ENCODE measurements around the gene HBA1. TPM values are rescaled to one million over a fixed set of nuclear protein-coding genes. Genes with fewer than 3 reads are reported as not detected.
"Not testable (repeated sequence)": the region's sequence is repeated elsewhere in the genome, so short reads cannot be mapped to it uniquely, and the experiment has no call there.

The HBA1 gene
- total RNA-seq, 1 donor from 2014 or later = 357 TPM

DNA sequence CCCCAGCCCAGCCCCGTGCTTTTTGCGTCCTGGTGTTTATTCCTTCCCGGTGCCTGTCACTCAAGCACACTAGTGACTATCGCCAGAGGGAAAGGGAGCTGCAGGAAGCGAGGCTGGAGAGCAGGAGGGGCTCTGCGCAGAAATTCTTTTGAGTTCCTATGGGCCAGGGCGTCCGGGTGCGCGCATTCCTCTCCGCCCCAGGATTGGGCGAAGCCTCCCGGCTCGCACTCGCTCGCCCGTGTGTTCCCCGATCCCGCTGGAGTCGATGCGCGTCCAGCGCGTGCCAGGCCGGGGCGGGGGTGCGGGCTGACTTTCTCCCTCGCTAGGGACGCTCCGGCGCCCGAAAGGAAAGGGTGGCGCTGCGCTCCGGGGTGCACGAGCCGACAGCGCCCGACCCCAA is 474 bp upstream of the HBA1 start:
- DNase-seq = not testable (repeated sequence)

DNA sequence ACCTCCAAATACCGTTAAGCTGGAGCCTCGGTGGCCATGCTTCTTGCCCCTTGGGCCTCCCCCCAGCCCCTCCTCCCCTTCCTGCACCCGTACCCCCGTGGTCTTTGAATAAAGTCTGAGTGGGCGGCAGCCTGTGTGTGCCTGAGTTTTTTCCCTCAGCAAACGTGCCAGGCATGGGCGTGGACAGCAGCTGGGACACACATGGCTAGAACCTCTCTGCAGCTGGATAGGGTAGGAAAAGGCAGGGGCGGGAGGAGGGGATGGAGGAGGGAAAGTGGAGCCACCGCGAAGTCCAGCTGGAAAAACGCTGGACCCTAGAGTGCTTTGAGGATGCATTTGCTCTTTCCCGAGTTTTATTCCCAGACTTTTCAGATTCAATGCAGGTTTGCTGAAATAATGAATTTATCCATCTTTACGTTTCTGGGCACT is 928 bp downstream of the HBA1 start:
- peak; percentile 79 for DNase-seq

DNA sequence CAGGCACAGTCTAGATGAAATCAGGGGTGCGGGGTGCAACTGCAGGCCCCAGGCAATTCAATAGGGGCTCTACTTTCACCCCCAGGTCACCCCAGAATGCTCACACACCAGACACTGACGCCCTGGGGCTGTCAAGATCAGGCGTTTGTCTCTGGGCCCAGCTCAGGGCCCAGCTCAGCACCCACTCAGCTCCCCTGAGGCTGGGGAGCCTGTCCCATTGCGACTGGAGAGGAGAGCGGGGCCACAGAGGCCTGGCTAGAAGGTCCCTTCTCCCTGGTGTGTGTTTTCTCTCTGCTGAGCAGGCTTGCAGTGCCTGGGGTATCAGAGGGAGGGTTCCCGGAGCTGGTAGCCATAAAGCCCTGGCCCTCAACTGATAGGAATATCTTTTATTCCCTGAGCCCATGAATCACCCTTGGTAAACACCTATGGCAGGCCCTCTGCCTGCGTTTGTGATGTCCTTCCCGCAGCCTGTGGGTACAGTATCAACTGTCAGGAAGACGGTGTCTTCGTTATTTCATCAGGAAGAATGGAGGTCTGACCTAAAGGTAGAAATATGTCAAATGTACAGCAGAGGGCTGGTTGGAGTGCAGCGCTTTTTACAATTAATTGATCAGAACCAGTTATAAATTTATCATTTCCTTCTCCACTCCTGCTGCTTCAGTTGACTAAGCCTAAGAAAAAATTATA is 1.6 kb downstream of the HBA1 start:
- DNase-seq = no peak

DNA sequence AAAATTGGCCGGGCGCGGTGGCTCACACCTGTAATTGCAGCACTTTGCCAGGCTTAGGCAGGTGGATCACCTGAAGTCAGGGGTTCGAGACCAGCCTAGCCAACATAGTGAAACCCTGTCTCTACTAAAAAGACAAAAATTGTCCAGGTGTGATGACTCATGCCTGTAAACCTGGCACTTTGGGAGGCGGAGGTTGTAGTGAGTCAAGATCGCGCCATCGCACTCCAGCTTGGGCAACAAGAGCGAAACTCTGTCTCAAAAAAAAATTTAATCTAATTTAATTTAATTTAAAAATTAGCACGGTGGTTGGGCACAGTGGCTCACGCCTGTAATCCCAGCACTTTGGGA is 2.2 kb downstream of the HBA1 start:
- no peak for DNase-seq

DNA sequence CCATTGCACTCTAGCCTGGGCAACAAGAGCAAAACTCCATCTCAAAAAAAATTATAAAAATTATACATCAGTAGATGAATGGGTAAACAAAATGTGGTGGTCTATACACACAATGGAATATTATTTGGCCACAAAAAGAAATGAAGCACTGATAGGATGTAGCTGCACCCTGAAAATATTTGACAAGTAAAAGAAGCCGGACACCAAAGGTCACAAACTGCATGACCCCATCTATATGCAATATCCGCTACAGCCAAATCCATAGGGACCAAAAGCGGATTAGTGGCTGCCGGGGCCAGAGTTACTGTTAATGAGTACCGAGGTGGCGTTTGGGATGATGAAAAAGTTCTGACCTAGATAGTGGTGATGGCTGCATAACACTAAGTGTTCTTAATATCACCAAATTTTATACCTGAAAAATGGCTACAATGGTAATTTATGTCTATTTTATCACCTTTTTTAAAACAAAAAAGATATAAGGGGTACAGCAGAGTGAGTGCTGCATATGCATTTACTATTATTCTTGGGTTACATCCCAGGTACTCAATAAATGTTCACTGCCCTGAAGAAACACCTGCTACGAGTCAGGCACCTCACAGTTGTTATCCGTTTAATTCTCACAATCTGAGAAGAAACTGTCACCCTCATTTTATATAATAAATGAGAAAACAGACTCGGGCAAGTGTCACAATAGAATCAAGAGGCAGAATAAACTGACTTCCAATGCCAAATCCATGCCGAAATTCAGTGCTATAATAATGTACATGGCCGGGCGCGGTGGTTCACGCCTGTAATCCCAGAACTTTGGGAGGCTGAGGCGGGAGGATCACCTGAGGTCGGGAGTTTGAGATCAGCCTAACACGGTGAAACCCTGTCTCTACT is 3.0 kb downstream of the HBA1 start:
- no peak for DNase-seq

DNA sequence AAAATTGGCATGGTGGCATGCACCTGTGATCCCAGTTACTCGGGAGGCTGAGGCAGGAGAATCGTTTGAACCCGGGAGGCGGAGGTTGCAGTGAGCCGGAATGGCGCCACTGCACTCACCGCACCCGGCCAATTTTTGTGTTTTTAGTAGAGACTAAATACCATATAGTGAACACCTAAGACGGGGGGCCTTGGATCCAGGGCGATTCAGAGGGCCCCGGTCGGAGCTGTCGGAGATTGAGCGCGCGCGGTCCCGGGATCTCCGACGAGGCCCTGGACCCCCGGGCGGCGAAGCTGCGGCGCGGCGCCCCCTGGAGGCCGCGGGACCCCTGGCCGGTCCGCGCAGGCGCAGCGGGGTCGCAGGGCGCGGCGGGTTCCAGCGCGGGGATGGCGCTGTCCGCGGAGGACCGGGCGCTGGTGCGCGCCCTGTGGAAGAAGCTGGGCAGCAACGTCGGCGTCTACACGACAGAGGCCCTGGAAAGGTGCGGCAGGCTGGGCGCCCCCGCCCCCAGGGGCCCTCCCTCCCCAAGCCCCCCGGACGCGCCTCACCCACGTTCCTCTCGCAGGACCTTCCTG is 3.7 kb downstream of the HBA1 start, which contains the start of gene HBQ1:
Gene HBQ1 (plus strand): TSS at position 359 of the 575 bp plus-strand sequence. CDS start 28 bp downstream, at position 387.
- DNase-seq = peak; percentile 55

DNA sequence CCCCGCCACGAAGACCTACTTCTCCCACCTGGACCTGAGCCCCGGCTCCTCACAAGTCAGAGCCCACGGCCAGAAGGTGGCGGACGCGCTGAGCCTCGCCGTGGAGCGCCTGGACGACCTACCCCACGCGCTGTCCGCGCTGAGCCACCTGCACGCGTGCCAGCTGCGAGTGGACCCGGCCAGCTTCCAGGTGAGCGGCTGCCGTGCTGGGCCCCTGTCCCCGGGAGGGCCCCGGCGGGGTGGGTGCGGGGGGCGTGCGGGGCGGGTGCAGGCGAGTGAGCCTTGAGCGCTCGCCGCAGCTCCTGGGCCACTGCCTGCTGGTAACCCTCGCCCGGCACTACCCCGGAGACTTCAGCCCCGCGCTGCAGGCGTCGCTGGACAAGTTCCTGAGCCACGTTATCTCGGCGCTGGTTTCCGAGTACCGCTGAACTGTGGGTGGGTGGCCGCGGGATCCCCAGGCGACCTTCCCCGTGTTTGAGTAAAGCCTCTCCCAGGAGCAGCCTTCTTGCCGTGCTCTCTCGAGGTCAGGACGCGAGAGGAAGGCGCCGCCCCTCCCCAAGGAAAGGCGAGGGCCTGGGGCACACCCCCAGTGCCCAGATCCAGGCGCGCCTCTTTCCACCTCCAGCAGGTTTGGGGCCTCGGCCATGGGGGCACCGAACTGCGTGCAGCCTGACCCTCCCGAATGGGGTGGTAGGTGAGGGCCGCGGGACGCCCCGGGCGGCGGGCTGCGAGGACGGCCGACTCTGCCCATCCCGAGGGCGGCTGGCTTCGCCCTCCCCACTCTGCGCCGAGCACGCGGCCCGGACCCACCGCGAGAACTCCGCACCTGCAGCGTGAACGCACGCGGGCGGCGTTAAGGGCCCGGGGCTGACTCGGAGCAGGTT is 4.4 kb downstream of the HBA1 start:
- DNase-seq = peak; percentile 79

DNA sequence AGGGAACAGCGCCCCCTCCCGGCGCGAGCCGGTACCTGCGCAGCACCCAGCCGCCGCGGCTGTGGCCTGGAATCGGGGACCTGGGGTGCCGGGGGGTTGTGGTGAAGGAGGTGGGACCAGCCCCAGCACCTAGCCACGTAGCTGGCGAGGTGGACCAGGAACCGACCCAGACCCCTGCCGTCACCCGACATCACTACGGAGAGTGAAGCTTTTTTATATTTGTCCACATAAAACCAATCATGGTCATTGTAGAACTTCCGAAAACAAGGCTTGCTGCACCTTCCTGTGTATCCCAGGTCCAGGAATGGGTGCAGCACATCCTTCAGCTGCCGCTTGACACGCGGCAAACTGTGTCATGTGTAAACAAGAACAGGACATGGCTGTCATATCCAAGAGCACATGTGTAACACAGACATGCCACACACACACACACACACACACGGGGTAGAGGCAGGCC is 5.1 kb downstream of the HBA1 start:
- no peak for DNase-seq

DNA sequence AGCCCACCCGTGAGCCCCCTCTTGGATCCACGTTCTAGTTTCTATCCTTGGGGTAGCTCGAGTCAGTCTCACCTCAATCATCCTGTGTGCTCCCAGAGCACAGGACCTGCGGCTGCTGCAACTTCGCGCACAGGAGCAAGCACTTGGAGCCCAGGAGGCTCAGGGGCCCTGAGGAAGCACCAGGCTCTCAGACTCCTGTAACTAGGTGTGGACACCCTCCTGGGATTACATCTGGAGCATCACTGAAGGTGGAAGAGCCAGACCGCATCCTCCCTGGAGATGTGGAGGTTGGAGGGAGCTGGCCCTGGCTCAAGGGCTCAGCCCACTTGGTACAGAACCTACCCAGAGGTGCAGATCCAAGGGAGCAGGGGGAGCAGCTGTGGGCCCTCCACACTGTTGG is 6.5 kb downstream of the HBA1 start:
- no peak for DNase-seq

DNA sequence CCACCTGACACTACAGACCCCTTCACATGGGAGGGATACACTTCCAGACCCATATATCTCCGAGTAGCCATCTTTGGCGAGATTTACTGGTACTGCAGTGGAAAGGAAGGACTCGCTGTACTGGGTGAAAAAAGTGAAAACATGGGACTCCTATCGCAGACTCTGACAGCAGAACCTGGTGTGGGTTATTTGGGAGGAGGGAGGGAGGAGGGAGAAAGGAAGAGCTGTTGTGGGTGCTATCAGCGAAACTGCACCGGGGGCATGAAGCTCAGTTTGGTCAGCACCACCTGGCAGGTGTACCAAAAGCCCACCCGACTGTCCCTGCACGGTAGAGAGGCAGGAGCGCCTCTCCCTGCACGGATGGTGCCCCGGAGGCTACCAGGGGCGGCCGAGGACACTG is 8.7 kb downstream of the HBA1 start:
- DNase-seq = no peak

DNA sequence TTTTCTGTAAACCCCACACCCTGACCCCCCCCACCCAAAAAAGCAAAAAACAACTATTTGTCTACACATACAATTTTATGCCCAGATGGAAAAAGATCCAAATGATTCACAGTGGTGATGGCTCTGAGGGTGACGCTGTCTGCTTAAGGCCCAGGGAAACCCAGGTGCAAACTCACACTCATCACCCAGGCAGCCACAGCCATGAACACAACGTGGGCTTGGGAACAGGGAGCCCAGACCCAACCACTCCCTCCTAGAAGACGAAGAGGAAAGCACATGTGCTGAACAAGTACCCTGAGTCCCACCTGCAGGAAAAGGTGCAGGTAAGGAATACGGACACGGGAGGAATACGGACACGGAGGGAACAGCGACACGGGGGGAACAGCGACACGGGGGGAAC is 9.2 kb downstream of the HBA1 start:
- DNase-seq = no peak

DNA sequence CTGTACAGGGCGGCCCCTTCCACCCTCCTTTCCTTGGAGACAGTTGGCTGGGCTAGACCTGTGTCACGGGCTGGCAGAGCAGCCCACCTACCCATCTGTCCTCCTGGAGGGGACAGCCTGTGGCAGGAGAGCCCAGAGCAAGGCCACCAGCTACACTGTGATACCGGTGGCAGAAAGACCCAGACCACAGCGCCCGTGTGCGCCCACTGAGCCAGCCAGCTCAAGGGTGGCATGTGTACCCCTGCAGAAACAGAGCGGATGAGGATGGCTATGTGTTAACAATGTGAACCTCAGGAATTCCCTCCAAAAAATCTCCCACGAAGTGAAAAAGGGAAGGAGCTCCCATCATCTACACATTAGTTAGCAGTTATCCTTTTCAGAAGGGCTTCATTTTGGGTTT is 10.8 kb downstream of the HBA1 start:
- no peak for DNase-seq

DNA sequence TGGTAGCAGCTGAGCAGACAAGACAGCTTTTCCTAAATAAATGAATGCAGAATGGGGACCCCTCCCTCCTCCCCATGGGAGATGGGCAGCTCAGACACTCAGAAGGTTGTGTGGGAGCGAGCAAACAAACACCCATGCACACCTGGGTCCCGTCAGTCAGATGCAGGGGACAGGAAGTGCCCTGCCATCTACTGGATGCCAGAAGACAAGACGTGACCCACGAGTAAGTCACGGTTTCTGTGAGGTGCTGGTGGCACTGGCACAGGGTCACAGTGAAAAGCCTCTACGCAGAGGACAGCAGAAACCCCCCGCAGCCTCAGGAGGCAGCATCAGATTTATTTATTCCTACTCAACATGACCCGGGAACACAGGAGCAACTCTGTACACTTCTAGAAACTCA is 12.2 kb downstream of the HBA1 start:
- no peak for DNase-seq

DNA sequence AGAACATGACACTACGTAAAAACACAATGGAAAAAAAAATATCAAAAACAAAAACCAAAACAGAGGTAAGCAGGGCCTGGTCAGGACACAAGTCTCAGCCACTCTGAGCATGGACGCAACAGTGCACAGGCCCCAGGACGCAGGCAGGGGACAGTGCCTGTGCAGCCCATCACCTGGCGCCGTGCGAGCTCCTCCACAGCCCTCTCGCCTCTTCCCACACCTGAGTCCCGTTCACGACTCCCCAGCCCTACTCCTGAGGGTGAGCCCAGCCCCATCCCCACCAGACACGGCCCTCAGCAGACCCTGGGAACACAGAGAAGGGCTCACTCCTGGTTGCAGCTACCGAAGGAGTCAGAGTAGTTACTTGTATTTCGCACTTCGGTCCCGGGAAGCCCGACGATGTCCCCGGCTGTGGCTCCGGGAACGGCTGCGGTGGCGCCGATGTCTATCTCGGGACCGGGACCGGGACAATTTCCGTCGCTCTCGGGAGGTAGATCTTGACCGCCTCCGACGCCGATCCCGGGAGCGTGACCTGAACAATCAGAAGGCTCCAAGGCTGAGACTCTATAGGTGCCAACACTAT is 13.2 kb downstream of the HBA1 start:
- DNase-seq = no peak

DNA sequence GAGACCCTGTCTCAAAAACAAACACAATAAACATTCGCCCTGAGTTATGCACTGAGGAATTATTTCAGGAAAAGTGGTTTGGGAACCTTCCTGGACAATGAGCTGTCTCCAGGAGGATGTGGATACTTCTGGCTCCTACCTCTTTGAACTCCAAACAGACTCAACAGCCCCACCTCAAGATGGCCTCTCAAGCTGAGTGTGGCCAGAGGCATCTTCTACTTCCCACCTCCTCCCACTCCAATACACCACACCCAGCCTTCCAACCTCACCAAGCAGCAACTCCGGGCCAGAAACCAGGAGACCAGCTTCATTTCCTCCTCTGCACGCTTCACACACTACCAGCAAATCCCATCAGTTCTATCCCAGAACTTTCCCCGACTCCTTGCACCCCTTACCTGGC is 15.4 kb downstream of the HBA1 start:
- no peak for DNase-seq

DNA sequence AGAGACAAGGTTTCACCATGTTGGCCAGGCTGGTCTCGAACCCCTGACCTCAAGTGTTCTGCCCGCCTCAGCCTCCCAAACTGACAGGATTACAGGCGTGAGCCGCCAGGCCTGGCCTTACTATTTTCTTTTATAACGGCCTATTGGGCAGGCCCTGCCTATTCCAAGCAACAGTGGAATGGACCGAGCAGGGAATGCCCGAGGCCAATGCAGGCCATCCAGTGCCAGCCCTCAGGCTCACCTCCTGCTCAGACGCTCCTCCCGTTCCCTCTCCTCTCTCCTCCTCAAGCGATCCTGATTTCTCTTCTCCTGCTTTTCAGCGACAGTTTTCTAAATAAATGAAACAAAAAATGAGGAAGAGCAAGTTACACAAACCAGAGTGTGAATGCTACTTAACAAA is 16.2 kb downstream of the HBA1 start:
- no peak for DNase-seq

DNA sequence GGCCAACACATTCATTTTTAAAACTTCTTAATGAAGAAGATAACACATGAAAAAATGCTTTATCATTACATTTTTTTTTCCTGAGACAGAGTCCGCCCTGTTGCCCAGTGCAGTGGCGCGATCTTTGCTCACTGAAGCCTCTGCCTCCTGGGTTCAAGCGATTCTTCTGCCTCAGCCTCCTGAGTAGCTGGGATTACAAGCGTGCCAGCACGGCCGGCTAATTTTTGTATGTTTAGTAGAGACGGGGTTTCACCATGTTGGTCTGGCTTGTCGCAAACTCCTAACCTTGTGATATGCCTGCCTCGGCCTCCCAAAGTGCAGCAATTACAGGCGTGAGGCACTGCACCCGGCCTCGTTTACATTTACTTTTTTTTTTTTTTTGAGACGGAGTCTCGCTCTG is 17.0 kb downstream of the HBA1 start:
- DNase-seq = no peak

DNA sequence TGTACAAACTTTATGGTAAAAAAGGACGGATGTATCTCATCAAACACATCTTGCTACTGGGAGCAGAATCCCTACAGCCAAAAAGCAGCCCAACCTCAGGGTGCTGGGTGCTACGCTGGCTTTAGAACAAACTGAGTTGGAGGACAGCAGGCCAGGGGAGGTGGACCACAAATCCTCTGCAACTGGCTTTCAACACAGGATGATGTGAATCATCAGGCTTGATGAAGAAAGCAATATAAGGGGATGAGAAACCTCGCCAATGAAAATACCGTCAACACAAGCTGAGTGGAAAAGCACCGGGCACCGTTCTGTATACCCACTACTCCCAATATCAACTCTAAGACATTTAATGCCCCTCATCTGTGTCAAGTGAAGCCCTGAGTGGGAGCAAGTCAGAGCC is 18.0 kb downstream of the HBA1 start:
- DNase-seq = no peak

DNA sequence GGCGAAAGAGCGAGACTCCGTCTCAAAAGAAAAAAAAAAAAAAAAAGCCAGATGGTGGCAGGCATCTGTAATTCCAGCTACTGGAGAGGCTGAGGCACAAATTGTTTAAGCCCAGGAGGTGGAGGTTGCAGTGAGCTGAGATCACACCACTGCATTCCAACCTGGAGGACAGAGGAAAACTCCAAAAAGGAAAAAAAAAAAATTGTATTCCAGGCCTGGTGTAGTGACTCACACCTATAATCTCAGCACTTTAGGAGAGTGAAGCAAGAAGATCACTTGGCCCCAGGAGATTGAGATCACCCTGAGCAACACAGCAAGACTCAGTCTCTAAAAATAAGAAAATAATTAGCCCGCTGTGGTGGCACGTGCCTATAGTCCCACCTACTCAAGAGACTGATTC is 23.9 kb downstream of the HBA1 start:
- no peak for DNase-seq

DNA sequence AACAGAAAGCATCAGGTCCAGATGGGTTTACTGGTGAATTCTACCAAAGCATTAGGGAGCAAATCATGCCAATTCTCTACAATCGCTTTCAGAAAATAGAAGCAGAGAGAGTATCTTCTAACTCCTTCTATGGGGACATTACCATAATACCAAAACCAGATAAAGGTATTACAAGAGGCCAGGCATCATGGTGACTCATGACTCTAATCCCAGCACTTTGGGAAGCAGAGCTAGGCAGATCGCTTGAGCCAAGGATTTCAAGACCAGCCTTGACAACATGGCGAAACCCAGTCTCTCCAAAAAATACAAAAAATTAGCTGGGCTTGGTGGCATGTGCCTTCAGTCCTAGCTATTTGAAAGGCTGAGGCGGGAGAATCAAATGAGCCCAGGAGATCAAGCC is 26.8 kb downstream of the HBA1 start:
- no peak for DNase-seq

DNA sequence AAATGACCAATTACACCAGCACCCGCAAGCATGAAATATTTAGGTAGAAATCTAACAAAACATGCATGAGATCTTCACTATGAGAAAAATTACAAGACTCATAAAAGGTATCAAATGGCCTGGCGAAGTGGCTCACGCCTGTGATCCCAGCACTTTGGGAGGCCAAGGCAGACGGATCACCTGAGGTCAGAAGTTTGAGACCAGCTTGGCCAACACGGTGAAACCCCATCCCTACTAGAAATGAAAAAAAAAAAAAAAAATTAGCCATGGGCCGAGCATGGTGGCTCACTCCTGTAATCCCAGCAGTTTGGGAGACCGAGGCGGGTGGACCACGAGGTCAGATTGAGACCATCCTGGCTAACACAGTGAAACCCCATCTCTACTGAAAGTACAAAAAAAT is 27.6 kb downstream of the HBA1 start:
- DNase-seq = not testable (repeated sequence)

DNA sequence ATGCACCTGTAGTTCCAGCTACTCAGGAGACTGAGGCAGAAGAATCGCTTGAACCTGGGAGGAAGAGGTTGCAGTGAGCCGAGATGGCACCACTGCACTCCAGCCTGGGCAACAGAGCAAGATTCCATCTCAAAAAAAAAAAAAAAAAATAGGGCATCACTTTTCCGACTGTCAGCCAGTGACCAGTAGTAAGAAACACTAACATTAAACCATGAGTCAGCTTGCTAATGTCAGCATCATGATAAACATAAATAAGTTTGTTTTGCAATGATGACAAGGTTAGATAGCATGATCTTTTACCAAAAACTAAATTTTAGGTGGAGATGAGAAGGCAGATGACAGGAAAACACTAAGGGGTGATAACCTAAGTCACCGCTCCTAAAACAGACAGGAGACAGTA is 32.9 kb downstream of the HBA1 start:
- not testable (repeated sequence) for DNase-seq

Data from tongue (tissue), 2 donors.